ENCODE results near the gene INTS4. TPM values are rescaled to one million over a fixed set of nuclear protein-coding genes. Genes with fewer than 3 reads are reported as not detected.

The INTS4 gene
- total and polyA plus RNA-seq, 11 donors = 9.5 to 23.9 (median 15.1) TPM

DNA sequence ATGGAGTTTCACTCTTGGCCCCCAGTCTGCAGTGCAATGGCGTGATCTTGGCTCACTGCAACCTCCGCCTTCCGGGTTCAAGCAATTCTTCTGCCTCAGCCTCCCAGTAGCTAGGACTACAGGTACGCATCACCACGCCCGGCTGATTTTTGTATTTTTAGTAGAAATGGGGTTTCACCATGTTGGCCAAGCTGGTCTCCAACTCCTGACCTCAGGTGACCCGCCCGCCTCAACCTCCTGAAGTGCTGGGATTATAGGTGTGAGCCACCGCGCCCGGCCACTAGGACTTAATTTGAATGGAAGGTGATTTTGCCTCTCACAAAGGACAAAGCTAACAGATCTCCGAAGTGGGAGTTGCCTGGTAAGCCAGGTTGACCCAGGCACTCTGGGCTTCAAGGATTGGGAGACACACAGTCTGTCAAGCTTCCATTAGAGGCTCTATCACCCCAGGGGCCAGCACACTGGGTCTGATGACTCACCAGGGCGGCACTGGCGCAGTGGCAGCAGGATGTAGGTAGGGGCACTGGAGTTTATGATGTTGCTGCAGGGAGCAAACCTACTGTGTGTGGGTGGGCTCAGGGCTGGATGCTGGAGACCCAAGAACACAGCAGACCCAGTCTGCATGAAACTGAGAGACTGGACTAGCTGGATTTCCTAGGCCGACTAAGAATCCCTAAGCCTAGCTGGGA is 46.4 kb upstream of the INTS4 start:
- Histone ChIP-seq H3K36me3 (no peaks in the 10 kb centered on the region), H3K9me3 (no peaks in the 10 kb centered on the region), H3K4me3 (no peak overlapping the region), H3K4me1 (peaks cover 0 to 23% (median 10%) of the 10 kb centered on the region in 12 donors), H3K27me3 (no peaks in the 10 kb centered on the region), H3K27ac (peak overlapping the region in 5 of 12 donors; percentile 29 to 87 (median 73))
- no peak for TF ChIP-seq POLR2A (IDR thresholded peaks at IDR 0.05)
- 90 to 96% (median 92%) methylated on average over 12 to 15 of the region's 15 CpGs for WGBS, 4 donors
- intact Hi-C loops (cut with DNase I) = loop anchor here in 2 of 10 donors (5.0 to 10.0 kb wide), 2 partner anchors 39 to 46 kb away; partner anchors contain the start of gene INTS4 (in 1 of the 2)
- no peak for ATAC-seq
- DNase-seq = no peak

GRCh38 chr11:78039919-78040671 is 45.6 kb upstream of the INTS4 start:
- ATAC-seq = peak in 3 of 4 donors; percentile 45 to 82 (median 73)
- H3K4me1 ChIP-seq = peaks cover 0 to 20% (median 10%) of the 10 kb centered on the region in 12 donors
- H3K27ac ChIP-seq = peak overlapping the region in 11 of 12 donors; percentile 29 to 87 (median 58)
- no peaks in the 10 kb centered on the region for H3K9me3 ChIP-seq
- H3K27me3 ChIP-seq = no peaks in the 10 kb centered on the region
- peak; percentile 56 to 85 (median 69) for DNase-seq
- intact Hi-C loops (cut with DNase I) = loop anchor here in 2 of 10 donors (5.0 to 10.0 kb wide), 2 partner anchors 38 to 45 kb away; partner anchors contain the start of gene INTS4 (in 1 of the 2)
- H3K4me3 ChIP-seq = peak overlapping the region in 8 of 12 donors; percentile 10 to 38 (median 19)
- 16 to 22% (median 18%) methylated on average over 7 of the region's 7 CpGs for WGBS, 4 donors
- H3K36me3 ChIP-seq = no peaks in the 10 kb centered on the region
- TF ChIP-seq, protein P1, sequence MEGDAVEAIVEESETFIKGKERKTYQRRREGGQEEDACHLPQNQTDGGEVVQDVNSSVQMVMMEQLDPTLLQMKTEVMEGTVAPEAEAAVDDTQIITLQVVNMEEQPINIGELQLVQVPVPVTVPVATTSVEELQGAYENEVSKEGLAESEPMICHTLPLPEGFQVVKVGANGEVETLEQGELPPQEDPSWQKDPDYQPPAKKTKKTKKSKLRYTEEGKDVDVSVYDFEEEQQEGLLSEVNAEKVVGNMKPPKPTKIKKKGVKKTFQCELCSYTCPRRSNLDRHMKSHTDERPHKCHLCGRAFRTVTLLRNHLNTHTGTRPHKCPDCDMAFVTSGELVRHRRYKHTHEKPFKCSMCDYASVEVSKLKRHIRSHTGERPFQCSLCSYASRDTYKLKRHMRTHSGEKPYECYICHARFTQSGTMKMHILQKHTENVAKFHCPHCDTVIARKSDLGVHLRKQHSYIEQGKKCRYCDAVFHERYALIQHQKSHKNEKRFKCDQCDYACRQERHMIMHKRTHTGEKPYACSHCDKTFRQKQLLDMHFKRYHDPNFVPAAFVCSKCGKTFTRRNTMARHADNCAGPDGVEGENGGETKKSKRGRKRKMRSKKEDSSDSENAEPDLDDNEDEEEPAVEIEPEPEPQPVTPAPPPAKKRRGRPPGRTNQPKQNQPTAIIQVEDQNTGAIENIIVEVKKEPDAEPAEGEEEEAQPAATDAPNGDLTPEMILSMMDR (IDR thresholded peaks at IDR 0.05) = no peak
- TF ChIP-seq POLR2A (IDR thresholded peaks at IDR 0.05) = no peak

- H3K9me3 ChIP-seq = no peaks in the 10 kb centered on the region
- H3K27me3 ChIP-seq = no peaks in the 10 kb centered on the region
- peak overlapping the region in 2 of 12 donors; percentile 21 to 38 for H3K4me3 ChIP-seq
- ATAC-seq = no peak
- H3K4me1 ChIP-seq = peaks cover 0 to 20% (median 10%) of the 10 kb centered on the region in 12 donors
- H3K36me3 ChIP-seq = no peaks in the 10 kb centered on the region
- H3K27ac ChIP-seq = peak overlapping the region in 10 of 12 donors; percentile 31 to 87 (median 64)
- WGBS, 4 donors = 86 to 94% (median 89%) methylated on average over 4 of the region's 4 CpGs
- intact Hi-C loops (cut with DNase I) = no loop called here
- TF ChIP-seq, protein P1 (IDR thresholded peaks at IDR 0.05) = no peak
- TF ChIP-seq POLR2A (IDR thresholded peaks at IDR 0.05) = no peak
- DNase-seq = no peak
These were observed 45.0 kb upstream of the INTS4 start for GRCh38 chr11:78039391-78039918.

- Histone ChIP-seq H3K4me1 (peaks cover 0 to 20% (median 10%) of the 10 kb centered on the region in 12 donors), H3K36me3 (no peaks in the 10 kb centered on the region), H3K27me3 (no peaks in the 10 kb centered on the region), H3K9me3 (no peaks in the 10 kb centered on the region), H3K27ac (no peak overlapping the region), H3K4me3 (no peak overlapping the region)
- DNase-seq (no peak), ATAC-seq (no peak)
- no peak for TF ChIP-seq POLR2A (IDR thresholded peaks at IDR 0.05)
- TF ChIP-seq, protein P1 (IDR thresholded peaks at IDR 0.05) = no peak
- intact Hi-C loops (cut with DNase I) = no loop called here
- 85 to 92% (median 86%) methylated on average over 8 of the region's 8 CpGs for WGBS, 4 donors
These were observed 44.3 kb upstream of the INTS4 start for GRCh38 chr11:78038697-78039313.

All from heart left ventricle (tissue), 16 donors.